Measurements from ENCODE around the gene TEX22.

Gene TEX22

GRCh38 chr14:105420101-105420973 is 22.0 kb downstream of the TEX22 start:
- Histone ChIP-seq H3K9ac (ENCODE audit: low read length) (peak overlapping the region; percentile 88), H2BK15ac (ENCODE audit: low read depth, poor library complexity, severe bottlenecking) (no peak overlapping the region), H3K4me3 (ENCODE audit: insufficient read depth in 1 of 2, low read depth in 1 of 2, low read length in 2 of 2) (peak overlapping the region; percentile 70 to 89), H2AK5ac (ENCODE audit: low read length, severe bottlenecking) (peak overlapping the region; percentile 26), H2BK120ac (ENCODE audit: low read depth, low read length) (peak overlapping the region; percentile 64), H2BK12ac (ENCODE audit: low read length in 2 of 2) (peak overlapping the region in 1 of 2 experiments; percentile 24), H2AFZ (ENCODE audit: low read depth, low read length) (no peak overlapping the region), H3K4me2 (ENCODE audit: low read length, poor library complexity, severe bottlenecking) (peak overlapping the region; percentile 72), H3K9me3 (ENCODE audit: control insufficient read depth, low read length) (no peaks in the 10 kb centered on the region), H4K8ac (ENCODE audit: low read length) (no peak overlapping the region), H3K18ac (ENCODE audit: low read depth in 1 of 2, low read length in 2 of 2) (peak overlapping the region in 1 of 2 experiments; percentile 67), H3K14ac (ENCODE audit: low read length in 2 of 2) (peak overlapping the region; percentile 8 to 69), H3K27me3 (ENCODE audit: control insufficient read depth in 1 of 2, insufficient read depth in 1 of 2, low read length in 2 of 2) (no peaks in the 10 kb centered on the region), H3K4me1 (ENCODE audit: control insufficient read depth, insufficient read depth, low read depth, low read length) (peaks cover 35% of the 10 kb centered on the region), H3K79me1 (replicated peaks; ENCODE audit: low read length, poor library complexity, severe bottlenecking) (peaks cover 9% of the 10 kb centered on the region), H3K36me3 (ENCODE audit: control insufficient read depth in 1 of 2, insufficient read depth in 2 of 2, low read depth in 1 of 2, low read length in 2 of 2) (peaks cover 3 to 29% of the 10 kb centered on the region in 2 experiments), H3K27ac (ENCODE audit: low read length, poor library complexity, severe bottlenecking) (no peak overlapping the region), H2BK5ac (ENCODE audit: low read depth, low read length, poor library complexity, severe bottlenecking) (no peak overlapping the region), H4K91ac (ENCODE audit: low read length) (no peak overlapping the region), H3K4ac (ENCODE audit: low read depth in 1 of 2, low read length in 2 of 2) (peak overlapping the region in 1 of 2 experiments; percentile 56), H3K23ac (ENCODE audit: low read length in 2 of 2) (peak overlapping the region in 1 of 2 experiments; percentile 6)
- WGBS: 4% methylated on average over 29 of the region's 67 CpGs
- DNase-seq: no peak

GRCh38 chr14:105420974-105421674 is 22.8 kb downstream of the TEX22 start:
- Histone ChIP-seq H3K9me3 (ENCODE audit: control insufficient read depth, low read length) (no peaks in the 10 kb centered on the region), H3K4me1 (ENCODE audit: control insufficient read depth, insufficient read depth, low read depth, low read length) (peaks cover 32% of the 10 kb centered on the region), H3K14ac (ENCODE audit: low read length in 2 of 2) (peak overlapping the region in 1 of 2 experiments; percentile 71), H3K23ac (ENCODE audit: low read length in 2 of 2) (peak overlapping the region in 1 of 2 experiments; percentile 6), H2BK15ac (ENCODE audit: low read depth, poor library complexity, severe bottlenecking) (peak overlapping the region; percentile 5), H2AK5ac (ENCODE audit: low read length, severe bottlenecking) (peak overlapping the region; percentile 44), H3K36me3 (ENCODE audit: control insufficient read depth in 1 of 2, insufficient read depth in 2 of 2, low read depth in 1 of 2, low read length in 2 of 2) (peaks cover 3 to 37% of the 10 kb centered on the region in 2 experiments), H3K18ac (ENCODE audit: low read depth in 1 of 2, low read length in 2 of 2) (peak overlapping the region; percentile 9 to 67), H2BK5ac (ENCODE audit: low read depth, low read length, poor library complexity, severe bottlenecking) (no peak overlapping the region), H2BK12ac (ENCODE audit: low read length in 2 of 2) (no peak overlapping the region), H2AFZ (ENCODE audit: low read depth, low read length) (no peak overlapping the region), H3K4me2 (ENCODE audit: low read length, poor library complexity, severe bottlenecking) (peak overlapping the region; percentile 72), H4K8ac (ENCODE audit: low read length) (peak overlapping the region; percentile 55), H2BK120ac (ENCODE audit: low read depth, low read length) (no peak overlapping the region), H3K27ac (ENCODE audit: low read length, poor library complexity, severe bottlenecking) (no peak overlapping the region), H4K91ac (ENCODE audit: low read length) (peak overlapping the region; percentile 2), H3K79me1 (replicated peaks; ENCODE audit: low read length, poor library complexity, severe bottlenecking) (peaks cover 9% of the 10 kb centered on the region), H3K27me3 (ENCODE audit: control insufficient read depth in 1 of 2, insufficient read depth in 1 of 2, low read length in 2 of 2) (no peaks in the 10 kb centered on the region), H3K9ac (ENCODE audit: low read length) (peak overlapping the region; percentile 88), H3K4ac (ENCODE audit: low read depth in 1 of 2, low read length in 2 of 2) (peak overlapping the region in 1 of 2 experiments; percentile 57), H3K4me3 (ENCODE audit: insufficient read depth in 1 of 2, low read depth in 1 of 2, low read length in 2 of 2) (peak overlapping the region; percentile 70 to 89)
- DNase-seq: no peak
- whole genome bisulfite sequencing: 61% methylated on average over 22 of the region's 23 CpGs

GRCh38 chr14:105421723-105422615 is 23.6 kb downstream of the TEX22 start:
- Histone ChIP-seq H3K27ac (ENCODE audit: low read length, poor library complexity, severe bottlenecking) (no peak overlapping the region), H3K23ac (ENCODE audit: low read length in 2 of 2) (peak overlapping the region in 1 of 2 experiments; percentile 70), H3K18ac (ENCODE audit: low read depth in 1 of 2, low read length in 2 of 2) (no peak overlapping the region), H2BK5ac (ENCODE audit: low read depth, low read length, poor library complexity, severe bottlenecking) (no peak overlapping the region), H3K4me3 (ENCODE audit: insufficient read depth in 1 of 2, low read depth in 1 of 2, low read length in 2 of 2) (peak overlapping the region in 1 of 2 experiments; percentile 89), H4K91ac (ENCODE audit: low read length) (peak overlapping the region; percentile 2), H4K8ac (ENCODE audit: low read length) (peak overlapping the region; percentile 69), H2AFZ (ENCODE audit: low read depth, low read length) (no peak overlapping the region), H3K4ac (ENCODE audit: low read depth in 1 of 2, low read length in 2 of 2) (peak overlapping the region in 1 of 2 experiments; percentile 57), H2BK12ac (ENCODE audit: low read length in 2 of 2) (no peak overlapping the region), H3K4me2 (ENCODE audit: low read length, poor library complexity, severe bottlenecking) (peak overlapping the region; percentile 43), H3K9me3 (ENCODE audit: control insufficient read depth, low read length) (no peaks in the 10 kb centered on the region), H3K9ac (ENCODE audit: low read length) (peak overlapping the region; percentile 88), H3K27me3 (ENCODE audit: control insufficient read depth in 1 of 2, insufficient read depth in 1 of 2, low read length in 2 of 2) (no peaks in the 10 kb centered on the region), H3K4me1 (ENCODE audit: control insufficient read depth, insufficient read depth, low read depth, low read length) (peaks cover 32% of the 10 kb centered on the region), H3K14ac (ENCODE audit: low read length in 2 of 2) (peak overlapping the region in 1 of 2 experiments; percentile 71), H2AK5ac (ENCODE audit: low read length, severe bottlenecking) (peak overlapping the region; percentile 44), H3K36me3 (ENCODE audit: control insufficient read depth in 1 of 2, insufficient read depth in 2 of 2, low read depth in 1 of 2, low read length in 2 of 2) (peaks cover 9 to 45% of the 10 kb centered on the region in 2 experiments), H2BK120ac (ENCODE audit: low read depth, low read length) (no peak overlapping the region), H3K79me1 (replicated peaks; ENCODE audit: low read length, poor library complexity, severe bottlenecking) (peaks cover 12% of the 10 kb centered on the region), H2BK15ac (ENCODE audit: low read depth, poor library complexity, severe bottlenecking) (no peak overlapping the region)
- no peak for DNase-seq
- 93% methylated on average over 27 of the region's 32 CpGs for WGBS
